Hippocampal formation (tissue), 2 donors: Measurements from ENCODE around the gene LIPA.

Source experiments
- DNase-seq, 2 donors: peaks; one replicate each; lab custom pipeline; 2025; lab: John Stamatoyannopoulos, UW

LIPA gene

GRCh38 chr10:89164920-89165319 is 86.7 kb downstream of the LIPA start:
- DNase-seq: no peak

GRCh38 chr10:89164080-89164479 is 87.5 kb downstream of the LIPA start:
- DNase-seq: peak in 1 of 2 donors; percentile 33
